Tibial nerve (tissue), 4 donors: ENCODE results near the gene GPER1. TPM values are rescaled to one million over a fixed set of nuclear protein-coding genes. Genes with fewer than 3 reads are reported as not detected.

Experiments used
- DNase-seq, 2 donors: peaks; one replicate each; pipeline ENCODE4 v3.0.0-alpha.2; 2019; ENCODE audit warnings: low spot score in 2 of 2
- H3K27ac ChIP-seq, 4 donors: fragments of 200-600 bp; sonication (generic) in 3 of 4; one replicate each; pipeline ENCODE4 v1.5.1; 2017 to 2019; ENCODE audit warnings: mild to moderate bottlenecking in 1 of 4
- H3K27me3 ChIP-seq, 2 donors: fragments of 200-600 bp; sonication (generic) in 1 of 2; one replicate each; pipeline versions ENCODE4 v1.5.1 to v1.6.0; 2017 to 2019
- H3K36me3 ChIP-seq, 3 donors: fragments of 200-600 bp; sonication (generic); one replicate each; pipeline ENCODE4 v1.5.1; 2018 to 2019
- H3K4me1 ChIP-seq, 4 donors: fragments of 200-600 bp; sonication (generic) in 3 of 4; one replicate each; pipeline ENCODE4 v1.5.1; 2017 to 2019
- H3K4me3 ChIP-seq, 4 donors: fragments of 200-600 bp; sonication (generic) in 3 of 4; one replicate each; pipeline ENCODE4 v1.5.1; 2017 to 2019; ENCODE audit warnings: mild to moderate bottlenecking in 1 of 4, moderate library complexity in 1 of 4
- H3K9me3 ChIP-seq, 4 donors: fragments of 200-600 bp; sonication (generic) in 3 of 4; one replicate each; pipeline ENCODE4 v1.5.1; 2017 to 2019
- EP300 ChIP-seq, 2 donors: sonication (generic); formaldehyde crosslinking; IDR thresholded peaks; one replicate each; pipeline ENCODE4 v1.6.1; 2017; ENCODE audit warnings: antibody characterized with exemption in 2 of 2, mild to moderate bottlenecking in 1 of 2
- POLR2A ChIP-seq, 2 donors: fragments of 450-650 bp; IDR thresholded peaks; one replicate each; pipeline ENCODE4 v1.6.1; 2017; ENCODE audit warnings: antibody characterized with exemption in 2 of 2, mild to moderate bottlenecking in 2 of 2, moderate library complexity in 2 of 2
- WGBS, 2 donors: methylation state at CpG; one replicate each; pipeline ENCODE4 v1.1.5; 2018; 5-methylcytosine and 5-hydroxymethylcytosine counted together
- total RNA-seq, 4 donors: library from RNA; depleted of rRNA; stranded (reverse); fragments of >200 nt; gene quantifications; one replicate each; pipeline ENCODE4 v1.1.0, GENCODE V29; 2016
- TF ChIP-seq, protein P1 (sequence below), 5 experiments: fragments of 200-600 bp in 3 of 5; fragments of 450-650 bp in 2 of 5; sonication (generic) in 3 of 5; IDR thresholded peaks; one replicate each; pipeline ENCODE4 v1.5.1; 2016 to 2019; ENCODE audit warnings: antibody characterized with exemption in 5 of 5, mild to moderate bottlenecking in 3 of 5, moderate library complexity in 2 of 5

The GPER1 gene
- total RNA-seq, 4 donors from 2014 or later: 6.1 to 12.4 (median 8.7) TPM

DNA sequence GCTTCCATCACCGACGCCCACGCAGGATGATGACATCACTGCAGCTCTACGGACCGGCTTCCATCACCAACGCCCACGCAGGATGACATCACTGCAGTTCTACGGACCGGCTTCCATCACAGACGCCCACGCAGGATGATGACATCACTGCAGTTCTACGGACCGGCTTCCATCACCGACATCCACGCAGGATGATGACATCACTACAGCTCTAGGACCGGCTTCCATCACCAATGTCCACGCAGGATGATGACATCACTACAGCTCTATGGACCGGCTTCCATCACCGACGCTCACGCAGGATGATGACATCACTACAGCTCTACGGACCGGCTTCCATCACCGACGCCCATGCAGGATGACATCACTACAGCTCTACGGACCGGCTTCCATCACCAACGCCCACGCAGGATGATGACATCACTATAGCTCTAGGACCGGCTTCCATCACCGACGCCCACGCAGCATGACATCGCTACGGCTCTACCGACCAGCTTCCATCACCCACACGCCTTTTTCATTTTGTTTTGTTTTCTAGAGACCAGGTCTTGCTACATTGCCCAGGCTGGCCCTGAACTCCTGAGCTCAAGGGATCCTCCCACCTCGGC is 29.5 kb downstream of the GPER1 start:
- Histone ChIP-seq H3K4me1 (peaks cover 0 to 7% (median under 1%) of the 10 kb centered on the region in 4 donors), H3K27ac (no peak overlapping the region), H3K4me3 (no peak overlapping the region), H3K9me3 (no peaks in the 10 kb centered on the region), H3K36me3 (peaks cover 0 to 9% (median 0%) of the 10 kb centered on the region in 3 donors), H3K27me3 (no peaks in the 10 kb centered on the region)
- DNase-seq: no peak
- 92 to 93% methylated on average over 38 of the region's 38 CpGs for WGBS, 2 donors
- TF ChIP-seq, protein P1, sequence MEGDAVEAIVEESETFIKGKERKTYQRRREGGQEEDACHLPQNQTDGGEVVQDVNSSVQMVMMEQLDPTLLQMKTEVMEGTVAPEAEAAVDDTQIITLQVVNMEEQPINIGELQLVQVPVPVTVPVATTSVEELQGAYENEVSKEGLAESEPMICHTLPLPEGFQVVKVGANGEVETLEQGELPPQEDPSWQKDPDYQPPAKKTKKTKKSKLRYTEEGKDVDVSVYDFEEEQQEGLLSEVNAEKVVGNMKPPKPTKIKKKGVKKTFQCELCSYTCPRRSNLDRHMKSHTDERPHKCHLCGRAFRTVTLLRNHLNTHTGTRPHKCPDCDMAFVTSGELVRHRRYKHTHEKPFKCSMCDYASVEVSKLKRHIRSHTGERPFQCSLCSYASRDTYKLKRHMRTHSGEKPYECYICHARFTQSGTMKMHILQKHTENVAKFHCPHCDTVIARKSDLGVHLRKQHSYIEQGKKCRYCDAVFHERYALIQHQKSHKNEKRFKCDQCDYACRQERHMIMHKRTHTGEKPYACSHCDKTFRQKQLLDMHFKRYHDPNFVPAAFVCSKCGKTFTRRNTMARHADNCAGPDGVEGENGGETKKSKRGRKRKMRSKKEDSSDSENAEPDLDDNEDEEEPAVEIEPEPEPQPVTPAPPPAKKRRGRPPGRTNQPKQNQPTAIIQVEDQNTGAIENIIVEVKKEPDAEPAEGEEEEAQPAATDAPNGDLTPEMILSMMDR (IDR thresholded peaks at IDR 0.05): no peak
- TF ChIP-seq EP300 (IDR thresholded peaks at IDR 0.05) (no peak), POLR2A (IDR thresholded peaks at IDR 0.05) (no peak)

DNA sequence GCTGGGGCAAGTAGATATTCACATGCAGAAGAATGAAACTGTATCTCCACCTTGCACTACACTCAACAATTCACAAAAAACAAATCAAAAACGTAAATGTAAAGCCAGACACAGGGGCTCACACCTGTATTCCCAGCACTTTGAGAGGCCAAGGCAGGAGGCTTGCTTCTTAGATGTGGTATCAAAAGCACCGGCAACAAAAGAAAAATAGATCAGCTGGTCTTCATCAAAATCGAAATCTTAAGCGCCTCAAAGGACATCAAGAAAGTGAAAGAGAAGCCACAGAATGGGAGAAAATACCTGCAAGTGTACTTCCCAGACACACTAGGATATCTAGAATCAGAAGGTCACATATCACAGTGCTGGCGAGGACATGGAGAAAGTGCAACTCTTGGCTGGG is 31.3 kb downstream of the GPER1 start:
- TF ChIP-seq POLR2A (IDR thresholded peaks at IDR 0.05): no peak
- TF ChIP-seq EP300 (IDR thresholded peaks at IDR 0.05): no peak
- TF ChIP-seq, protein P1 (IDR thresholded peaks at IDR 0.05): no peak
- Histone ChIP-seq H3K27ac (no peak overlapping the region), H3K27me3 (no peaks in the 10 kb centered on the region), H3K4me1 (peaks cover 0 to 24% (median 10%) of the 10 kb centered on the region in 4 donors), H3K36me3 (no peaks in the 10 kb centered on the region), H3K9me3 (no peaks in the 10 kb centered on the region), H3K4me3 (no peak overlapping the region)
- WGBS, 2 donors: 87 to 93% methylated on average over 5 of the region's 5 CpGs
- no peak for DNase-seq

DNA sequence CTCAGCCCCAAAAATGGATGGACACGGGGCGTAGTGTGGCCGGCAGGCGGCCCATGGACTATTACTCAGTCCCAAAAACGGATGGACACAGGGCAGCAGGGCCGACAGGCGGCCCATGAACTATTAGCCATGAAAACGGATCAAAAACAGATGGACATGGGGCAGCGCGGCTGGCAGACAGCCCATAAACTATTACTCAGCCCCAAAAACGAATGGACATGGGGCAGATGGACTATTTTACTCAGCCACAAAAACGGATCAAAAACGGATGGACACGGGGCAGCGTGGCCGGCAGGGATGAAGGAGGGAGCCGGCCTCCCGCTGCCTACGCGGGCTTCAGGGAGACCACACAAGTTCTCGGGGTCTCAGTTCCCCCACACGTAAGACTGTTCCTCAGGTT is 32.9 kb downstream of the GPER1 start:
- no peak overlapping the region for H3K27ac ChIP-seq
- H3K9me3 ChIP-seq: no peaks in the 10 kb centered on the region
- H3K27me3 ChIP-seq: no peaks in the 10 kb centered on the region
- no peak for DNase-seq
- 85 to 88% methylated on average over 22 of the region's 22 CpGs for WGBS, 2 donors
- TF ChIP-seq, protein P1 (IDR thresholded peaks at IDR 0.05): no peak
- TF ChIP-seq POLR2A (IDR thresholded peaks at IDR 0.05) (no peak), EP300 (IDR thresholded peaks at IDR 0.05) (no peak)
- peaks cover 0 to 36% (median 18%) of the 10 kb centered on the region in 4 donors for H3K4me1 ChIP-seq
- no peak overlapping the region for H3K4me3 ChIP-seq
- no peaks in the 10 kb centered on the region for H3K36me3 ChIP-seq

GRCh38 chr7:1121476-1121875 is 33.6 kb downstream of the GPER1 start:
- no peak for DNase-seq
- TF ChIP-seq POLR2A (IDR thresholded peaks at IDR 0.05) (no peak), EP300 (IDR thresholded peaks at IDR 0.05) (no peak)
- TF ChIP-seq, protein P1 (IDR thresholded peaks at IDR 0.05): no peak
- H3K27ac ChIP-seq: no peak overlapping the region
- no peak overlapping the region for H3K4me3 ChIP-seq
- no peaks in the 10 kb centered on the region for H3K9me3 ChIP-seq
- peaks cover 0 to 36% (median 18%) of the 10 kb centered on the region in 4 donors for H3K4me1 ChIP-seq
- WGBS, 2 donors: 78 to 86% methylated on average over 9 to 14 of the region's 14 CpGs
- peaks cover 0 to 3% (median 0%) of the 10 kb centered on the region in 3 donors for H3K36me3 ChIP-seq
- H3K27me3 ChIP-seq: no peaks in the 10 kb centered on the region

- 67 to 74% methylated on average over 22 to 24 of the region's 28 CpGs for WGBS, 2 donors
Observed at GRCh38 chr7:1121886-1122831, 34.2 kb downstream of the GPER1 start.

More at GRCh38 chr7:1121886-1122831, 34.2 kb downstream of the GPER1 start:
- no peaks in the 10 kb centered on the region for H3K27me3 ChIP-seq
- no peaks in the 10 kb centered on the region for H3K9me3 ChIP-seq
- H3K36me3 ChIP-seq: peaks cover 0 to 9% (median 0%) of the 10 kb centered on the region in 3 donors
- DNase-seq: no peak
- H3K27ac ChIP-seq: peak overlapping the region; percentile 13 to 98 (median 54)
- TF ChIP-seq POLR2A (IDR thresholded peaks at IDR 0.05) (no peak), EP300 (IDR thresholded peaks at IDR 0.05) (no peak)
- TF ChIP-seq, protein P1 (IDR thresholded peaks at IDR 0.05): no peak
- no peak overlapping the region for H3K4me3 ChIP-seq
- H3K4me1 ChIP-seq: peaks cover 0 to 36% (median 18%) of the 10 kb centered on the region in 4 donors
